ENCODE results near the gene FDXR. TPM values are rescaled to one million over a fixed set of nuclear protein-coding genes. Genes with fewer than 3 reads are reported as not detected.
A peak's percentile ranks its signal among the peaks of the same experiment; 100 is the strongest.
"Not testable (repeated sequence)": the region's sequence is repeated elsewhere in the genome, so short reads cannot be mapped to it uniquely, and the experiment has no call there.

FDXR gene
- total and polyA plus RNA-seq, 12 donors, result 2.4 to 6.3 (median 3.9) TPM

DNA sequence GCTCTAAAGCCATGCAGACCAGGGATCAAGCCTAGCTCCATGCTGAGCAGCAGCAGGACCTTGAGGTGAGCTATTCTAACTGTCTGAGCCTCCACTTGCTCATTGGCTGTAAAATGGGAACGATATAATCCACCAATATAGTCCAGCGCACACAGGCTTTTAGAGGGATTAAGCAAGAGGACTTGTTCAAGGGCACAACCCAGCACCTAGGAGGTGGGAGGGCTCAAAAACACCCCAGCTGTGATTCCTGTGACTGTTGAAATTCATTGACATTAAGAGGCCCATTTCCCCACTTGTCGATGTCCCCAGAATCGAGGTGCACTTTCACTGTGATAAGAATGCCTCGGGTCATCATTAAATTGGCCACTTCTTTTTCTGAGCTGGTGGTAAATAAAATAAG, 46.1 kb upstream of the FDXR start:
- 89 to 93% methylated on average over 5 of the region's 5 CpGs for WGBS, 2 donors
- TF ChIP-seq, protein P1, sequence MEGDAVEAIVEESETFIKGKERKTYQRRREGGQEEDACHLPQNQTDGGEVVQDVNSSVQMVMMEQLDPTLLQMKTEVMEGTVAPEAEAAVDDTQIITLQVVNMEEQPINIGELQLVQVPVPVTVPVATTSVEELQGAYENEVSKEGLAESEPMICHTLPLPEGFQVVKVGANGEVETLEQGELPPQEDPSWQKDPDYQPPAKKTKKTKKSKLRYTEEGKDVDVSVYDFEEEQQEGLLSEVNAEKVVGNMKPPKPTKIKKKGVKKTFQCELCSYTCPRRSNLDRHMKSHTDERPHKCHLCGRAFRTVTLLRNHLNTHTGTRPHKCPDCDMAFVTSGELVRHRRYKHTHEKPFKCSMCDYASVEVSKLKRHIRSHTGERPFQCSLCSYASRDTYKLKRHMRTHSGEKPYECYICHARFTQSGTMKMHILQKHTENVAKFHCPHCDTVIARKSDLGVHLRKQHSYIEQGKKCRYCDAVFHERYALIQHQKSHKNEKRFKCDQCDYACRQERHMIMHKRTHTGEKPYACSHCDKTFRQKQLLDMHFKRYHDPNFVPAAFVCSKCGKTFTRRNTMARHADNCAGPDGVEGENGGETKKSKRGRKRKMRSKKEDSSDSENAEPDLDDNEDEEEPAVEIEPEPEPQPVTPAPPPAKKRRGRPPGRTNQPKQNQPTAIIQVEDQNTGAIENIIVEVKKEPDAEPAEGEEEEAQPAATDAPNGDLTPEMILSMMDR (IDR thresholded peaks at IDR 0.05), result no peak

DNA sequence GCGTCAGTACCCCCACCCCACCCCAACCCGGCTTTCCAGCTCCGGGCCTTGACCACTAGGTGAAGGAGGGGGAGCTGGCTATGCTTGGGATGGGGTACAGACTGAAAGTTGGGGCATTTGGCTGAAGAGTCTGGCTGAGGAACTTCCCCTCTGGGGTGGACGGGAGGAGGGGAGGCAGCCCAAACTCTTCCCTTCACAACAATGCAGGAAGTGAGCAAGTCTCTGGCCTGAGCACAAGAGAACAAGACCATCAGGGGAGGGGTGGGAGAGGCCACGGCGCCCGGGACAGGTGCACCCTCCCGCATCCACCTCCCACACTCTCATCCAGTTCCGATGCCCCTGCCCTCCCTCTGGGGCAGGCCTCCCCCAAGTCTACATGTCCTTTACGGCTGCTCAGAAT, 44.6 kb upstream of the FDXR start:
- WGBS, 2 donors, result 54 to 67% methylated on average over 10 of the region's 10 CpGs
- DNase-seq (no peak), ATAC-seq (peak in 2 of 8 donors; percentile 32 to 40)
- Histone ChIP-seq H3K4me3 (no peak overlapping the region), H3K9me3 (no peaks in the 10 kb centered on the region), H3K36me3 (no peaks in the 10 kb centered on the region), H3K27me3 (peaks cover 4 to 69% (median 55%) of the 10 kb centered on the region in 7 donors), H3K27ac (no peak overlapping the region), H3K4me1 (peaks cover 0 to 10% (median 0%) of the 10 kb centered on the region in 9 donors)
- intact Hi-C loops (cut with DNase I), result no loop called here
- TF ChIP-seq, protein P1 (IDR thresholded peaks at IDR 0.05), result no peak

More for the DNA sequence above, 46.1 kb upstream of the FDXR start:
- no peaks in the 10 kb centered on the region for H3K36me3 ChIP-seq
- intact Hi-C loops (cut with DNase I), result no loop called here
- peaks cover 13 to 84% (median 69%) of the 10 kb centered on the region in 7 donors for H3K27me3 ChIP-seq
- no peak for ATAC-seq
- H3K4me1 ChIP-seq, result peaks cover 0 to 22% (median 13%) of the 10 kb centered on the region in 9 donors
- H3K4me3 ChIP-seq, result no peak overlapping the region
- no peaks in the 10 kb centered on the region for H3K9me3 ChIP-seq
- no peak for DNase-seq
- H3K27ac ChIP-seq, result no peak overlapping the region

DNA sequence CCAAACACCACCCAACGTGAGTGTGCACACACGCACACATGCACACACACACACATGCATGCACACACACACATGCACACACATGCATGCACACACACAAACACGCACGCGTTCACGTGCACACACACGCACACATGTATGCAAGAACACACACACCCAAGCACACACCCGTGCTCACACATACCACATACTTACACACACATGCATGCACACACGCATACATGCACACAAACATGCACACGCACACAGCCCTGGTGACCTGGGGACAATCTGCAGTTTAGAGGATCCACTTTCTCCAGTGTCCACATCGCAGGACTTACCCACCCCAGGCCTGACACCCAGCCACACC, 44.0 kb upstream of the FDXR start:
- TF ChIP-seq, protein P1 (IDR thresholded peaks at IDR 0.05), result no peak
- Histone ChIP-seq H3K9me3 (no peaks in the 10 kb centered on the region), H3K27me3 (peaks cover 4 to 64% (median 49%) of the 10 kb centered on the region in 7 donors), H3K36me3 (no peaks in the 10 kb centered on the region), H3K27ac (no peak overlapping the region), H3K4me3 (no peak overlapping the region), H3K4me1 (peaks cover 0 to 10% (median 0%) of the 10 kb centered on the region in 9 donors)
- 90 to 93% methylated on average over 11 of the region's 11 CpGs for WGBS, 2 donors
- ATAC-seq (no peak), DNase-seq (no peak)
- intact Hi-C loops (cut with DNase I), result no loop called here

DNA sequence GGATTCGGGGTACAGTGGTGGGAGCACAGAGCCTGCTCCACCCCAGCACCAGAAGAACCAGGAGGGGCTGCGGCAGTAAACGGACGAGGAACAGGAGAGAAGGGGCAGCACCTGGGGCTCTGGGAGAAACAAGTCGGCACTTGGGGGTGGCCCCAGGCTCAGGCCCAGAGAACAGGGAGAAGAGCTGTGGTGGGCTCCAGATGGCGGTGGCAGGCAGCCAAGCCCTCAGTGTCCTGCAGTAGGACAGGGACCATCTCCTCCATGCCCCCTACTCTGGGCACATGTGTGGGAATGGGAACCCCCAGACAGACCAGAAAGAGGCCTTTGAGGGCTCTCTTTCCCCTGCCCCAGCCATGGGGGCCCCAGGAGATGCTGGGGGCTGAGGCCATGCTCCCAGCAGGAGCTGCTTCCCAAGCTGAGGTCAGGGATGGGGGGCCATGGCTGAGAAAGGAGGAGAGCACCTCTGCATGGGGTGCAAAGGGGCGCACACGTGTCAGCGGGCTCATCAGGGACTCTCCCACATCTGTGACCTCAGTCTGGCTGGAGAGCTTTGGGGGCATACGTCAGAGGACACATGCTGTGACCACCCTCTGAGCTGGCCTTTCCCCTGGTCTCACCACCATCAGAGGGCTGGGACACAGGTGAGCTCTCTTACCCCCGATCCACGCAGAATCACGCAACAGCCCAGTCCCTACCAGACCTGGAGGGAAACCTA, 43.5 kb upstream of the FDXR start:
- Histone ChIP-seq H3K36me3 (no peaks in the 10 kb centered on the region), H3K9me3 (no peaks in the 10 kb centered on the region), H3K4me3 (no peak overlapping the region), H3K27ac (no peak overlapping the region), H3K27me3 (peaks cover 3 to 59% (median 45%) of the 10 kb centered on the region in 7 donors), H3K4me1 (peaks cover 0 to 10% (median 0%) of the 10 kb centered on the region in 9 donors)
- WGBS, 2 donors, result 85 to 87% methylated on average over 13 of the region's 13 CpGs
- intact Hi-C loops (cut with DNase I), result no loop called here
- no peak for ATAC-seq
- DNase-seq, result no peak
- TF ChIP-seq, protein P1 (IDR thresholded peaks at IDR 0.05), result no peak

DNA sequence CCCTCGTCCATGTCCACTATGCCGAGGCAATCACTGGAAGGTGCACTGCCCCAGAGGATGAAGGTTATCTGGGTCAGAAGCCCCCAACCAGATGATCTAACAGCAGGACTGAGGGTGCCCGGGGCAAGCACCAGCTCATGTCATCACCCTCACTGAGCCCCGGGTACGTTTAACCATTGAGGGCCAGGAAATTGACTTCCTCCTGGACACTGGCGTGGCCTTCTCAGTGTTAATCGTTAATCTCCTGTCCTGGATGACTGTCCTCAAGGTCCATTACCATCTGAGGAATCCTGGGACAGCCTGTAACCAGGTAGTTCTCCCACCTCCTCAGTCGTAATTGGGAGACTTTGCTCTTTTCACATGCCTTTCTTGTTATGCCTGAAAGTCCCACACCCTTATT, 38.6 kb upstream of the FDXR start:
- H3K9me3 ChIP-seq; H3K36me3 ChIP-seq; intact Hi-C loops (cut with DNase I); H3K27ac ChIP-seq; DNase-seq; H3K4me1 ChIP-seq; ATAC-seq; H3K4me3 ChIP-seq: not testable (repeated sequence)
- H3K27me3 ChIP-seq, result peaks cover 0 to 23% (median 11%) of the 10 kb centered on the region in 7 donors
- 66 to 68% methylated on average over 8 of the region's 8 CpGs for WGBS, 2 donors

DNA sequence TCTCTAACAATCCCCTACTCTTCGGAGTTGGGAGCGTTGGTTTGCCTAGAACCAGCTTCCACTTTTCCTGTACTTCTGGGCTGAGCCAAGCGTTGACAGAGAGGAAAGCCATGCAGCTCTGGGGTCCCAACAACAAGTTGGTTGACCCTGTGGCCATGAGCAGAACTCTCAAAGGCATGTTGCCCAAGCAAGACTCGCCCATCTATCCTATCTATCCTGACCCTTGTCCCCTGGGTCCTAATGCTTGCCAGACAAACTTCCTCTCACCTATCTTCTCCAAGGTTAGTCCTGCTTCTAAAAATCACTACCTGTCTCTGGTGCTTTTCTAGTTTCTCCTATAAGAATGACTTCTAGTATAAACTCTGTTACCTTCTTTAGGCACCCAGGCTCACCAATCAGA, 36.3 kb upstream of the FDXR start:
- H3K4me3 ChIP-seq; H3K27ac ChIP-seq; H3K36me3 ChIP-seq; ATAC-seq; H3K9me3 ChIP-seq; H3K4me1 ChIP-seq; intact Hi-C loops (cut with DNase I); DNase-seq: not testable (repeated sequence)
- WGBS, 2 donors, result 68 to 70% methylated on average over 4 of the region's 4 CpGs
- peaks cover 0 to 17% (median 14%) of the 10 kb centered on the region in 7 donors for H3K27me3 ChIP-seq
